Hematopoietic multipotent progenitor cell treated with erythropoietin and hydrocortisone succinate and interleukin-3 and kit ligand, for 4 days (in vitro differentiated cells): ENCODE data around the gene TAF4.
"Not testable (repeated sequence)": the region's sequence is repeated elsewhere in the genome, so short reads cannot be mapped to it uniquely, and the experiment has no call there.

Experiments used
- DNase-seq: peaks from one replicate; pipeline ENCODE4 v3.0.0-alpha.2; 2015

The TAF4 gene

GRCh38 chr20:61998343-61999121 is 67.1 kb downstream of the TAF4 start:
- DNase-seq = no peak

DNA sequence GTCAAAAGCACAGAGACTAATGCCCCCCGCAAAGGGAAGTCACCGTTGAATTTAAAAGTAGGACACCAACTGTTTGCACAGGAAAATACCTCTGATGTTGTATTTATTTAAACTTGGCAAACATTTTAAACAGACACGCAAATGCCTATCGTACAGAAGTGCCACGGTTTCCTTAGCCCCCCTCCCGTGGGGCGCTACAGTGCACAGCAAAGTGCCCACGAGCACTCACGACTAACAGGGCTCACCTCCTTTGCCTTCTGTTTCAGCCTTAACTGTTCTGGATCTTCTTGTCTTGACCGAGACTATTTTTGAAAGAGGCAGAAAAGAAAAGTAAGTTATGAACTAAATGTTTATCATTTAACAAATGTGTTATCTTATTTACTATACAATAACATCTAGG is 67.8 kb downstream of the TAF4 start:
- DNase-seq = no peak

- DNase-seq = no peak
These were observed 68.3 kb downstream of the TAF4 start for GRCh38 chr20:61997372-61997771.

- no peak for DNase-seq
These were observed 71.1 kb downstream of the TAF4 start for GRCh38 chr20:61994546-61994945.

GRCh38 chr20:61993058-61993457 is 72.6 kb downstream of the TAF4 start:
- DNase-seq = no peak

GRCh38 chr20:61991476-61991875 is 74.2 kb downstream of the TAF4 start:
- no peak for DNase-seq

GRCh38 chr20:61990484-61990883 is 75.2 kb downstream of the TAF4 start:
- DNase-seq = no peak

GRCh38 chr20:61989741-61990140 is 75.9 kb downstream of the TAF4 start:
- no peak for DNase-seq

- no peak for DNase-seq
These were observed 77.0 kb downstream of the TAF4 start for GRCh38 chr20:61988665-61989064.

GRCh38 chr20:61986762-61987321 is 78.8 kb downstream of the TAF4 start:
- peak; percentile 35 for DNase-seq

DNA sequence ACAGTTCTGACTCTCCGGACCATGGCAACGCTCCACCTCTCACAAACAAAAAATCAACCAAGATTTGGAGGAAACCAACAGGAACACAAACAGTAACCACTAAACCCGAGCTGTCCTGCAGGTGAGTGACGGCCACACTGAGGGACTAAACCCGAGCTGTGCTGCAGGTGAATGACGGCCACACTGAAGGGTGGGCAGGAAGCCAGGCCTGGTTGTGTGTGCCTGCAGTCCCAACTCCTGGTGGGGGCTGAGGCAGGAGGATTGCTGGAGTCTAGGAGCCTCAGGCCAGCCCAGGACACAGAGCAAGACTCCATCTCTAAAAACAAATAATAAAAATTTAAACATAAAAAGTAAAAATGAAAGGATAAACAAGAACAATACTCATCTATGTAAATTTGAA is 80.6 kb downstream of the TAF4 start:
- no peak for DNase-seq

DNA sequence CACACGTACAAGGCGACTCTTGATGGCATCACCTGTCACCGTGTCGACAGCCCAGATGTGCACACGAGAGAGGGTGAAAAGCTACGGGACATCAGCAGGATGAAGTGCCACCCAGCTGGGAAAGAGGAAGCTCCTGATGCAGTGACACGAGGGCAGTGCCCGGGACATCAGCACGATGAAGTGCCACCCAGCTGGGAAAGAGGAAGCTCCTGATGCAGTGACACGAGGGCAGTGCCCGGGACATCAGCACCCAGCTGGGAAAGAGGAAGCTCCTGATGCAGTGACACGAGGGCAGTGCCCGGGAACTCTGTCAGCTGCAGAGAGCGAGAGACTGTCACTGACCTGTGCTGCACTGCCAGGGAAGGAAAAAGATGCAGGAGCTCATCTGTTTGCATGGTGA is 81.2 kb downstream of the TAF4 start:
- DNase-seq = not testable (repeated sequence)

DNA sequence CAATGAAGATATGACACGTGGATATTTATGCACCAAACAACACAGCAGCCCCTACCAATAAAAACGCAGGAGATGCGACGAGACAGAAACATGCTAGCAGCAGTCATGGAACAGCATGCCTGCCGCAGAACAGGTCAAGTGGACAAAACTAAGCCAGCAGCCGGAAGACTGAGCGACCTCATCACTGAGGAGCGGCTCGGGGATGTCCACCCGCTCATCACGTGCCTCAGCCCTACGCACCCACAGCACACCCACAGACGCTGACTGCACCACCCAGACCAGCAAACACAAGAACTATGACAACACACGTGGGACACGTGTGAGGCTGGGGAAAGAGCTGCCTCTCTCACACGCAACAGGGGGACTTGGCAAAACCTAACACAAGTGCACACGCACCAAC is 81.7 kb downstream of the TAF4 start:
- no peak for DNase-seq

DNA sequence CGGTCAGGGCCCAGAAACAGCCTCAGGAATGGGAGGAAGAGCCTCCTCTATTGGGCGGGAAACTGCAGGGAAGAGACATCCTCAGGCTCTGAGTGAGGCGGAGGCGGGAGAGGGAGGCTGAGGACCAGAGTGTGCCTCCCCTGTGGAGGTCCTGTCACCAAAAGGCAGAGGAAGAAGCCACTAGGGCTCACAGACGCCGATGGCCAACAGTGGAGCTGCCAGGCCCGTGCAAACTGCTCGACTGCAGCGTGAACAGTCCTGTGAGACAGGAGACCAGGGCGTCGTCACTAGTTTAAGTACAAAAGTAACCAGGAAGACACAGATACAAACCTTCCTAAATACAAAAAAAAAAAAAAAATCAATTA is 82.7 kb downstream of the TAF4 start:
- no peak for DNase-seq

DNA sequence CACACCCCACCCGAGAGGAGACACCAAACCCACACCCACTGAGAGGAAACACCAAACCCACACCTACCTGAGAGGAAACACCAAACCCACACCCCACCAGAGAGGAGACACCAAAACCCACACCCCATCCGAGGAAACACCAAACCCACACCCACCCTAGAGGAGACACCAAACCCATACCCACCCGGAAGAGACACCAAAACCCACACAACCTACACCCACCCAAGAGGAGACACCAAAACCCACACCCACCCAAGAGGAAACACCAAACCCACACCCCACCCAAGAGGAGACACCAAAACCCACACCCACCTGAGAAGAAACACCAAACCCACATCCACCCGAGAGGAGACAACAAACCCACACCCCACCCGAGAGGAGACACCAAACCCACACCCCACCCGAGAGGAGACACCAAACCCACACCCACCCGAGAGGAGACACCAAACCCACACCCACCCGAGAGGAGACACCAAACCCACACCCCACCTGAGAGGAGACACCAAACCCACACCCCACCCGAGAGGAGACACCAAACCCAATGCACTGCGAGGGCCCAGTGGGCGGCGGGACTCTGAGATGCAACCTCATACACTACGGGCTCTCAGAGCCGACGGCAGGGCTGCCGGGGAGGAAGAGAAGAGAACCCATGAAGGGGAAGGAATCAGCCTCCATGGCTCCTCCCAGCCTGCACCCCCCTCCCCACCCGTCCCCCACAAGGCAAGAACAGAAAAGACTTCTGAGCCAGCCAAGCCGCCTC is 83.3 kb downstream of the TAF4 start:
- DNase-seq = peak; percentile 24

- DNase-seq = not testable (repeated sequence)
These were observed 84.0 kb downstream of the TAF4 start for GRCh38 chr20:61981691-61982090.

- peak; percentile 68 for DNase-seq
These were observed 84.8 kb downstream of the TAF4 start for GRCh38 chr20:61980647-61981583.

- no peak for DNase-seq
These were observed 85.7 kb downstream of the TAF4 start for GRCh38 chr20:61979701-61980635.

- no peak for DNase-seq
These were observed 86.6 kb downstream of the TAF4 start for GRCh38 chr20:61979090-61979489.

- DNase-seq = no peak
These were observed 87.2 kb downstream of the TAF4 start for GRCh38 chr20:61978491-61978890.

GRCh38 chr20:61977419-61977786 is 88.3 kb downstream of the TAF4 start:
- no peak for DNase-seq
